ES-I3 (cell line): ENCODE results near the gene PTPRB.
"Not testable (repeated sequence)": the region's sequence is repeated elsewhere in the genome, so short reads cannot be mapped to it uniquely, and the experiment has no call there.

Experiments used
- H3K36me3 ChIP-seq: 2 replicates; pipeline ENCODE4 v1.6.1; 2013; ENCODE audit warnings: mild to moderate bottlenecking, low read length, control low read depth, moderate library complexity; ENCODE audit not compliant: insufficient read depth
- H3K4me1 ChIP-seq: 2 replicates; pipeline ENCODE4 v1.6.1; 2013; ENCODE audit warnings: mild to moderate bottlenecking, control low read depth, low read length; ENCODE audit not compliant: insufficient read depth
- H3K9ac ChIP-seq: 2 replicates; pipeline ENCODE4 v1.6.1; 2013; ENCODE audit warnings: low read depth, mild to moderate bottlenecking, low read length, moderate library complexity
- H3K9me3 ChIP-seq: 2 replicates; pipeline ENCODE4 v1.6.1; 2013; ENCODE audit warnings: mild to moderate bottlenecking, low read length, moderate library complexity; ENCODE audit not compliant: control insufficient read depth, insufficient read depth

The PTPRB gene

DNA sequence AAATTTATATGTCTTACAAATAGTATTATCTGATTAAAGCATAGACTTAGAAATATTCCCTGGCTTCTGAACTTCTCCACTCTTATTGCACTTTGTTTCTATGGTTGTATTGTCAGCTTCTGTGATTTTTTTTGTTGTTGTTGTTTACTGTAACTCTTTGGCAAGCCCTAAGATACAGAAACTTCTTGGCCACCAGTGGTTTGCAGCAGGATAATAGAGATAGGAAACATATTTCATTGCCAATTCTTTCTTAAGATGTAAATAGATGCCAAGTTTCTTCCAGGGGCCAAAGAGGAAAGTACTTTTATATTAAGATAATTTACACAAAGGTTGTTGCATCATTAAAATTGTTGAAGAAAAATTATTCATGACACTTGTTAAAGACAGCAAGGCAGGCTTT is 123.8 kb downstream of the PTPRB start:
- Histone ChIP-seq H3K36me3 (no peaks in the 10 kb centered on the region), H3K9me3 (no peaks in the 10 kb centered on the region), H3K4me1 (no peaks in the 10 kb centered on the region), H3K9ac (no peak overlapping the region)

DNA sequence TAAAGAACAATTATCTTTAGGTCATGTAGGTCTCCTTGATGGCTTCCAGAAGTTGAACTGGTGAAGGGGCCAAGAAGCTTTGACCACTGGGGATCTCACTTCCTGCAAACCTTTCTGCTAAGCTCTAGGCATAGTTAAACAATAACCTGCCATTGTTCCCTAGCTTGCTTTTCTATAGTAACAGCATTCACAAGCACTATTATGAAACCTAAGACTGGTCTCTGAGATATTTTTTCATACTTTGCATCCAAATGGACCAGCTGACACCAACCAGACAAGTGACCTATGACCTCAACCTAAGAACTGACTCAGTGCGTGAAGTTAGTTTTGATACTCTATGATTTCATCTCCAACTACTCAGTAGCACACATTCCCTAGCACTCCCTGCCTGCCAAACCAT is 129.1 kb downstream of the PTPRB start:
- Histone ChIP-seq H3K4me1 (peaks cover 10% of the 10 kb centered on the region; the same call in 1 of the 2 replicates), H3K9ac (no peak overlapping the region), H3K9me3 (no peaks in the 10 kb centered on the region), H3K36me3 (no peaks in the 10 kb centered on the region)

DNA sequence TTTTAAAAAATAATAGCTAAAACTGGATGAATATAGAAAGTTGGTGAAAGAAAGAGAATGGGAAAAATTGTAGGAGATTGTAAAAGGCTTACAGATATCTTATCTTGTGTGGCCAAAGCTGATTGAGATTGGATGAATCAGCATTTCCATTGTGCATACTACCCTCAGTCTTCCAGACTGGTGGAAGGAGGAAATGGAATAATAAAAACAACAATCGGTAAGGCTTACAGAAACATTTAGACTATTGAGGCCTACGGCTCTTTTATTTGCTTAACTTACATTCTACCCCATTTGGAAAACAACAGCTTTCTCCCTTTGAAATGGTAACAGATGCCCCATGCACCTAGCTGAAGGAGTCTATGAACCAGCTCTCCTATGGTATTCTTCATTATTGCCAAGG is 129.8 kb downstream of the PTPRB start:
- no peak overlapping the region for H3K9ac ChIP-seq
- H3K4me1 ChIP-seq = peaks cover 10% of the 10 kb centered on the region; the same call in 1 of the 2 replicates
- H3K36me3 ChIP-seq = no peaks in the 10 kb centered on the region
- no peaks in the 10 kb centered on the region for H3K9me3 ChIP-seq

DNA sequence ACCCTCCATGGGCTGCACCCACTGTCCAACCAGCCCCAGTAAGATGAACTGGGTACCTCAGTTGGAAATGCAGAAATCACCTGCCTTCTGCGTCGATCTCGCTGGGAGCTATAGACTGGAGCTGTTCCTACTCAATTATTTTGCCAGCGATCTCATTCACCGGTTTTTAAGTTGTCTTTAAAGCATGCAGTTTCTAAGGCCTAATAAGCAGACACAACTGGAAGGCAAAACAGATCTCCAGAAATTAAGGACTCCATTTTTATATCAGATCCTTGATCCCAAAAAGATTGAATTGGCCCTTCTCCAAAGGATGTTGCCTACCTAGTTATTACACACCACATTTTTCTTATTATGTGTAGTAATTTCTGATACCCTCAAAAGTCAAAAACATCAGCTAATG is 139.7 kb downstream of the PTPRB start:
- peaks cover 6% of the 10 kb centered on the region for H3K9me3 ChIP-seq
- no peaks in the 10 kb centered on the region; the same call in 1 of the 2 replicates for H3K36me3 ChIP-seq
- H3K4me1 ChIP-seq = no peaks in the 10 kb centered on the region
- no peak overlapping the region for H3K9ac ChIP-seq

DNA sequence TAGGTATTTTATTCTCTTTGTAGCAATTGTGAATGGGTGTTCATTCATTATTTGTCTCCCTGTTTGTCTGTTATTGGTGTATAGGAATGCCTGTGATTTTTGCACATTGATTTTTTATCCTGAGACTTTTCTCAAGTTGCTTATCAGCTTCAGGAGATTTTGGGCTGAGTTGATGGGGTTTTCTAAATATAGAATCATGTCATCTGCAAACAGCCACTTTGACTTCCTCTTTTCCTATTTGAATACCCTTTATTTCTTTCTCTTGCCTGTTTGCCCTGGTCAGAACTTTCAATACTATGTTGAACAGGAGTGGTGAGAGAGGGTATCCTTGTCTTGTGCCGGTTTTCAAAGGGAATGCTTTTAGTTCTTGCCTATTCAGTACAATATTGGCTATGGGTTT is 144.3 kb downstream of the PTPRB start:
- not testable (repeated sequence) for H3K4me1 ChIP-seq, H3K9ac ChIP-seq, H3K36me3 ChIP-seq, H3K9me3 ChIP-seq

DNA sequence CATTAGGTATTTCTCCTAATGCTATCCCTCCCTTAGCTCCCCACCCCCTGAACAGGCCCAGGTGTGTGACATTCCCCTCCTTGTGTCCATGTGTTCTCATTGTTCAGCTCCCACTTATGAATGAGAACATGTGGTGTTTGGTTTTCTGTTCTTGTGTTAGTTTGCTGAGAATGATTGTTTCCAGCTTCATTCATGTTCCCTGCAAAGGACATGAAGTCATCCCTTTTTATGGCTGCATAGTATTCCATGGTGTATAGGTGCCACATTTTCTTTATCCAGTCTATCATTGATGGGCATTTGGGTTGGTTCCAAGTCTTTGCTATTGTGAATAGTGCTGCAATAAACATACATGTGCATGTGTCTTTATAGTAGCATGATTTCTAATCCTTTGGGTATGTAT is 146.3 kb downstream of the PTPRB start:
- not testable (repeated sequence) for H3K9ac ChIP-seq, H3K36me3 ChIP-seq, H3K4me1 ChIP-seq, H3K9me3 ChIP-seq

DNA sequence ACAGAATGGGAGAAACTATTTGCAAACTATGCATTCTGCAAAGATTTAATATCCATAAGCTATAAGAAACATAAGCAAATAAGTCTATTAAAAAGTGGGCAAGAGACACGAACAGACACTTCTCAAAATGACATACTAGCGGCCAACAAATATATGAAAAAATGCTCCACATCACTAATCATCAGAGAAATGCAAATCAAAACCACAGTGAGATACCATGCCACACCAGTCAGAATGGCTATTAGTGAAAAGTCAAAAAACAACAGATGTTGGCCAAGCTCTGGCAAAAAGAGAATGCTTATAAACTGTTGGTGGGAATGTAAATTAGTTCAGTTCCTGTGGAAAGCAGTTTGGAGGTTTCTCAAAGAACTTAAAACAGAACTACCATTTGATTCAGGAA is 149.8 kb downstream of the PTPRB start:
- Histone ChIP-seq H3K9ac (no peak overlapping the region), H3K4me1 (no peaks in the 10 kb centered on the region), H3K36me3 (no peaks in the 10 kb centered on the region; the same call in 1 of the 2 replicates)

DNA sequence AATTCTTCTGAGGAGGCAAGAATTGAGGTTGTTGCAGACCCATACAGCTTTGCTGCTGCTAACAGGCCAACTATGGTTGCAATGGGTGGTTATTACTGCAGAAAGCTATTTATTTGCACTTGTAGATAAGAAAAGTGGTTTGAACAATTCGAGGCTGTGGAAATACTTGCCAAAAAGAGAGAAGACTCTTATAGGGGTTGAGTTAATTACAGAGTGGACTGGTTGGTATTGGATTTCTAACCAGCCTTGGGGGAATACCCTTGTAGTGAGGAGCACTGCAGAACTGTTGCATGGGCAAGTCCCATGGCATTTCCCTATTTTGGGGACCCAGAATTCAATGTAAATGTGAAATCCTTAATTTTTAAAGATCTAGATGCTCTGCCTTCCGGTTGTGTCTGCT is 150.6 kb downstream of the PTPRB start:
- Histone ChIP-seq H3K4me1 (no peaks in the 10 kb centered on the region), H3K9ac (no peak overlapping the region), H3K9me3 (peaks cover 8% of the 10 kb centered on the region; the same call in 1 of the 2 replicates), H3K36me3 (no peaks in the 10 kb centered on the region; the same call in 1 of the 2 replicates)

More for the DNA sequence above, 149.8 kb downstream of the PTPRB start:
- peaks cover 8% of the 10 kb centered on the region; the same call in 1 of the 2 replicates for H3K9me3 ChIP-seq

DNA sequence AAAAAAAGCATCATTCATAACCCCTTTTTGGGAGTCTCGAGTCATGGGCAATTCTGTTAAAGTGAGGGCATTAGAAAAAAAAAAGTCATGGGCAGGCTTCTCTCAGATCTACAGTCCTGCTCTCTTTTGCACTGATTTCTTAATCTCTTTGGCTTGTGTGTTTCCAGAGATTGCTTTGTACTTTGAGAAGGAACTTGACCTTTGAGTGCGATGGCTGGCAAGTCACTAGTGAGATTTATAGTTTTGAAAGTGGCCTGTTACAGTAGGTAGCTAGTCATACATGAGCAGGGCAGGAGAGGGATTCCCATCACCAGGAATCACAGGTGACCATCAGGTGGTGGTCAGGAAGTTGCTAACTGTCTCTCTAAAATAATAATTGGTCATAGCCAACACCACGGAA is 151.5 kb downstream of the PTPRB start:
- Histone ChIP-seq H3K9me3 (peaks cover 8% of the 10 kb centered on the region; the same call in 1 of the 2 replicates), H3K36me3 (no peaks in the 10 kb centered on the region; the same call in 1 of the 2 replicates), H3K4me1 (no peaks in the 10 kb centered on the region), H3K9ac (no peak overlapping the region)

DNA sequence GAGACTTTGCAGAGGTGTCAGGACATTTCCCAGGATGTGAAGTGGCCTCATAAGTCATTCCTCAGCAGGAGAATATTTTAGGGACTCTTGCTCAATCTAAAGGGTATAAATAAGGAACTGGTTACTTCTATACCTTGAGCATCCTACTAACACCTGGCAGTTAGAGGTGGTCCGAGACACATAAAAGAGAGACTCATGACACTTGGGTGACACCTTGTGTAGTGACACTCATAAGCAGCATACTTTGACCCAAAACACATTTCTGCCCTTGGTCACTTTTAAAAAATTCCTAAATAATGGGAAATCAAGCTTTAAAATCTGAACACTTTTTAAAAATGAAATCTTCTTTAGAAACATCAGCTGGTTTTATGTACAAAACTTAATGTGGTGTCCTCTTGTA is 152.8 kb downstream of the PTPRB start:
- H3K36me3 ChIP-seq = no peaks in the 10 kb centered on the region; the same call in 1 of the 2 replicates
- no peaks in the 10 kb centered on the region for H3K4me1 ChIP-seq
- H3K9me3 ChIP-seq = peaks cover 8% of the 10 kb centered on the region; the same call in 1 of the 2 replicates
- H3K9ac ChIP-seq = no peak overlapping the region

DNA sequence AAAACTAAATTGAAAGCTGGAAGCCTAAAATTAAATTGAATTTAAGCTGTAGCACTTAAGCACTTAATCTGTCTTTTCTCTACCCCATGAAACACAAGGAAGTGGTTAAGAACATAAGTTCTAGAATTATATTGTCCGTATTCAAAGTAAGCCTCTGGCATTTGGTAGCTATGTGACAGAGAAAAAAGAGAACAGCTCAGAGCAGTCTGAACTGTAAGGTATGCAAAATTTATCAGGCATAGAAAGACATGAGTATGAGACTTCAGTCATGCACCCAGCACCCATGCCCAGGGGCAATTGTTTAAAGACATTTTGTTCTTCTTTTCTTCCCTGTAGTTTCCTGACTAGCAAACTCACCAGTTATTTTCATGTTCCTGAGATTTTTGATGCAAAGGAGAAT is 154.5 kb downstream of the PTPRB start:
- no peak overlapping the region for H3K9ac ChIP-seq

DNA sequence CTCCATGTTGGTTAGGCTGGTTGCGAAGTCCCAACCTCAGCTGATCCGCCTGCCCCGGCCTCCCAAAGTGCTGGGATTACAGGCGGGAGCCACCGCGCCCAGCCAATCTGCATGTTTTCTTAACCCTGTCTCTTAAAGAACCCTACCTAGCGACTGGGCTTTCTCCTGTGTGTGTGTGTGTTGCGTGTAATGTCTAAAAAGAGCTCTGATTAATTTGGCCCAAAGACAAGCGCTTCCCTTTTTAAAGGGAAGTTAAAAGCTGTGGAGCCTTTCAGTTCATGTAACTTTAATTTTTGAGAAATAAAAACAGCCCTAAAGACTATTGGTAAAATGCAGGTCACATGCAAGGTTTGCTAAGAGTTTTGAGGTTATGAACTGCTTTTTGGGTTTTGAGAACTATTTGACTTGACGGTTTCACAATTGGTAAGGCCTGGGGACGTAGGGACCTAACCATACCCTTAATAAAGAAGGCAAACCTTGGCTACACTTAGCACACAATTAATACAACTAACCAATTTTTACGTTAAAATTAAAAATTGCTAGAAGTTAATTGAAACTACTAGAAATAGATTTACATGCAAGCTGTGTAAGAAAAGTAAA is 167.9 kb downstream of the PTPRB start:
- H3K9me3 ChIP-seq = peaks cover 5% of the 10 kb centered on the region; the same call in 1 of the 2 replicates
- no peaks in the 10 kb centered on the region for H3K4me1 ChIP-seq
- peak overlapping the region; percentile 57; the same call in 1 of the 2 replicates for H3K9ac ChIP-seq

More for the DNA sequence above, 154.5 kb downstream of the PTPRB start:
- H3K9me3 ChIP-seq = no peaks in the 10 kb centered on the region
- H3K36me3 ChIP-seq = no peaks in the 10 kb centered on the region; the same call in 1 of the 2 replicates
- no peaks in the 10 kb centered on the region for H3K4me1 ChIP-seq

DNA sequence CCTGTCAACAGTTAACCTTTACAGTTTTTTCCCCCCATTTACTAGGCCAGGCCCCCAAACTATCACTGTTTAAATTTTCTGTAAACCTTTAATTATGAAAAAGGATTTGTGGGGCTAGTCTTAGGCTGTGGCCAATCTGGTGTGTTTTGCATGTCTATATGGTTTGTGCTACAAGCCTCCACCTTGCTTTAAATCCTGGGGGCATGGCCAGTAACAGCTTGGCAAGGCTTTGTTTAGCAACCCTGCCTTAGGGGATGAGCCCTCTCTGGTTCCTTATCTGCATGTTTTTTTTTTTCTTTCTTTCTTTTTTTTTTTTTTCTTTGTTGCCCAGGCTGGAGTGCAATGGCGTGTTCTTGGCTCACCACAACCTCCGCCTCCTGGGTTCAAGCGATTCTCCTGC is 168.5 kb downstream of the PTPRB start:
- Histone ChIP-seq H3K36me3 (no peaks in the 10 kb centered on the region), H3K4me1 (no peaks in the 10 kb centered on the region), H3K9ac (peak overlapping the region; percentile 57; the same call in 1 of the 2 replicates), H3K9me3 (peaks cover 10% of the 10 kb centered on the region; the same call in 1 of the 2 replicates)

More for the DNA sequence above, 167.9 kb downstream of the PTPRB start:
- H3K36me3 ChIP-seq = no peaks in the 10 kb centered on the region

DNA sequence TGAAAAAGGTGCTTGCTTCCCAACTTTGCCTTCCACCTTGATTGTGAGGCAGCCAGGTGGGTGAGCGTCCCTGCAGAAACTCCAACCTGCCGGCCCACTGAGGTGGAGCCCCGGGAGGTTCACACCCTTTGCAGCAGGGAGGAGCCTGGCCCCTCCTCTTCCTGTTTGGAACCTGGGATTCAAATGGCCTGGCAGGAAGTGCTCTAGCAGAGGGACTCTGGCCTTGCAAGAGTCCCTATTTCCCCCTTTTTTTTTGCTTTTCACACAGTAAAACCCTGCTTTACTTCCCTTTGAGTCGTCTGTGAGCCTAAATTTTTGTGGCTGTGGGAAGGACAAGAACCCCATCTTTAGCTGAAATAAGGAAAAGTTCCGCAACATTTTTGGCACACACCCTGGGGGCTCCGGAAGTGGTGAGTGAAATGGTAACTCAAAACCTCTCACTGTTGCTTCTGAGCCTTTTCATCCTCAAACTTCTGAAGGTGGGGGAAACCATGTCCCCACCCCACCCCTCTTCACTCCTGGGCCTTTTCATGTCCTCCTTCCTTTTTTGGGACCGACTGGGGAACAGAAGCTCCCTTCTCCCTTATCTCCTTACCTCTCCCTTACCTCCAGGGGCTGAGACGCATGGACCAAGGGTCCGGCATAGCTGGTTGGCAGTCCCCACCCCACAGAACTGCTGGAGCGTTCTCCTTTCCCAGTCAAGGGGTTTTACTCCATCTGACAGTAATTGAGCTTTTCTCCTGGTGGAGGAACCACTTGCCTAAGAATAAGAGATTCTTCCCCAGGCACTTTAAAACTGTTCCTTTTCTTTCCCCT is 169.1 kb downstream of the PTPRB start:
- Histone ChIP-seq H3K36me3 (no peaks in the 10 kb centered on the region), H3K9me3 (peaks cover 13% of the 10 kb centered on the region; the same call in 1 of the 2 replicates), H3K4me1 (no peaks in the 10 kb centered on the region), H3K9ac (peak overlapping the region; percentile 57; the same call in 1 of the 2 replicates)

DNA sequence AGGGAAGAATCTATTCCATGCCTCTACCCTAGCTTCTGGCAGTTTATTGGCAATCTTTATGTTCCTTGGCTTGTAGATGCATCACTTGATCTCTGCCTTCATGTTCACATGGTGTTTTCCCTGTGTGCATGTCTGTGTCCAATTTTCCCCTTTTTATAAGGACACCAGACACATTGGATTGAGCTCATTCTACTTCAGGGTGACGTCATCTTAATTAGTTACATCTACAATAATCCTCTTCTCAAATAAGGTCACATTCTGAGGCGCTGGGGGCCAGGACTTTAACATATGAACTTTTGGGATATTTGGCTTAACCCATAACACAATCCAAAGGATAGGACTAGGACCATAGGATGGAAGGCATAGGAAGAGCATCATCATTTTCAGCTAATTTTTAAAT is 169.8 kb downstream of the PTPRB start:
- Histone ChIP-seq H3K9ac (no peak overlapping the region), H3K4me1 (no peaks in the 10 kb centered on the region), H3K9me3 (peaks cover 13% of the 10 kb centered on the region; the same call in 1 of the 2 replicates), H3K36me3 (no peaks in the 10 kb centered on the region)
